Endodermal cell (in vitro differentiated cells): ENCODE measurements around the gene LYPD6. TPM values are rescaled to one million over a fixed set of nuclear protein-coding genes. Genes with fewer than 3 reads are reported as not detected.

Experiments used
- DNase-seq: peaks from one replicate; pipeline ENCODE4 v3.0.0-alpha.2; 2017
- H3K27ac ChIP-seq: 2 replicates; pipeline ENCODE4 v1.5.1; 2013; ENCODE audit warnings: mild to moderate bottlenecking, low read depth, low read length, moderate library complexity
- H3K27me3 ChIP-seq: 2 replicates; pipeline ENCODE4 v1.6.1; 2013; ENCODE audit warnings: mild to moderate bottlenecking, low read length, moderate library complexity; ENCODE audit not compliant: insufficient read depth, control insufficient read depth, poor library complexity, severe bottlenecking
- H3K36me3 ChIP-seq: 2 replicates; pipeline ENCODE4 v1.7.0; 2013; ENCODE audit warnings: mild to moderate bottlenecking, low read length, moderate library complexity; ENCODE audit not compliant: control insufficient read depth, insufficient read depth
- H3K4me1 ChIP-seq: one replicate; pipeline ENCODE4 v1.7.0; 2013; ENCODE audit warnings: low read length; ENCODE audit not compliant: control insufficient read depth, insufficient read depth
- H3K4me3 ChIP-seq: 2 replicates; pipeline ENCODE4 v1.5.1; 2013; ENCODE audit warnings: mild to moderate bottlenecking, low read length, moderate library complexity
- H3K9ac ChIP-seq: 2 replicates; pipeline ENCODE4 v1.6.1; 2013; ENCODE audit warnings: mild to moderate bottlenecking, low read length, moderate library complexity; ENCODE audit not compliant: poor library complexity, severe bottlenecking; ENCODE audit errors: extremely low read depth
- H3K9me3 ChIP-seq: 2 replicates; pipeline ENCODE4 v1.6.1; 2013; ENCODE audit warnings: mild to moderate bottlenecking, low read length, moderate library complexity; ENCODE audit not compliant: control insufficient read depth
- H3K27ac Mint-ChIP-seq: 2 replicates; pipeline ENCODE4 v1.8.0; 2020; ENCODE audit warnings: mixed read lengths
- H3K27me3 Mint-ChIP-seq: 2 replicates; pipeline ENCODE4 v1.8.0; 2021; ENCODE audit warnings: mild to moderate bottlenecking, mixed read lengths; ENCODE audit not compliant: insufficient read depth
- H3K36me3 Mint-ChIP-seq: 2 replicates; pipeline ENCODE4 v1.8.0; 2020; ENCODE audit warnings: low read depth, mixed read lengths
- H3K4me1 Mint-ChIP-seq: 2 replicates; pipeline ENCODE4 v1.8.0; 2020; ENCODE audit warnings: mixed read lengths
- H3K4me3 Mint-ChIP-seq: 2 replicates; pipeline ENCODE4 v1.8.0; 2020; ENCODE audit warnings: mild to moderate bottlenecking, moderate library complexity, mixed read lengths
- H3K9me3 Mint-ChIP-seq: 2 replicates; pipeline ENCODE4 v1.8.0; 2020; ENCODE audit warnings: mild to moderate bottlenecking, mixed read lengths
- WGBS, 2 experiments: methylation state at CpG; one replicate each; pipeline versions ENCODE4 v1.1.5 to v1.1.7; 2013; ENCODE audit warnings: missing lambda C conversion rate in 2 of 2, mixed read lengths in 1 of 2; ENCODE audit not compliant: insufficient coverage in 1 of 2, insufficient read length in 1 of 2; 5-methylcytosine and 5-hydroxymethylcytosine counted together
- total RNA-seq, 2 donors: library from RNA; stranded (reverse); fragmentation: NEBNext Ultra II Directional in 1 of 2; extraction: Animal tissue kit (Norgen Biotek cat#: 25700) in 1 of 2; gene quantifications; 2 replicates in 1 of 2; 3 replicates in 1 of 2; pipeline ENCODE4 v1.2.1, GENCODE V29; 2021
- TF ChIP-seq, protein P1 (sequence below): fragments of 200-600 bp; sonication (generic); conservative IDR thresholded peaks from 2 replicates; pipeline ENCODE4 v1.5.0; 2021; ENCODE audit warnings: antibody characterized with exemption, mild to moderate bottlenecking

The LYPD6 gene
- total RNA-seq, 2 donors from 2014 or later: 6.7 to 8.5 TPM

DNA sequence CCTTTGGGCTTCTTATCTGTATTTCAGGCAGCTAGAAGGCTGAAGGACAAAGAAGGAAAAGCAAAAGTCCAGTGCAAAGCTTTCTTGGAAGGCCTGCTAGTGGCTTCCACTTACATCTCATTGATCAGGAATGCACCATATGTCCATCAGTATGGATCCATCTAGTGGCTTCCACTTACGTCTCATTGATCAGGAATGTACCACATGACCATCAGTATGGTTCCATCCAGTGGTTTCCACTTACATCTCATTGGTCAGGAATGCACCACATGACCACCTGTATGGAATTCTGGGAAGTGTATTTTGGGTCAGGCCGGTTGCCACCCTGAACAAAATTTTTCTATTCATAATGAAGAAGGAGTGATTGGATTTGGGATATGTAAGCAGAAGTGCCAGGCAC is 70.6 kb downstream of the LYPD6 start:
- WGBS, 2 experiments: 86% methylated on average over 2 of the region's 2 CpGs; no CpG with 5 or more reads in 1 of the 2 experiments
- Histone ChIP-seq H3K27me3 (no peaks in the 10 kb centered on the region), H3K4me3 (no peak overlapping the region), H3K9ac (no peak overlapping the region), H3K4me1 (peaks cover 3% of the 10 kb centered on the region), H3K36me3 (no peaks in the 10 kb centered on the region), H3K9me3 (no peaks in the 10 kb centered on the region), H3K27ac (no peak overlapping the region)
- no peaks in the 10 kb centered on the region for H3K27me3 Mint-ChIP-seq
- TF ChIP-seq, protein P1, sequence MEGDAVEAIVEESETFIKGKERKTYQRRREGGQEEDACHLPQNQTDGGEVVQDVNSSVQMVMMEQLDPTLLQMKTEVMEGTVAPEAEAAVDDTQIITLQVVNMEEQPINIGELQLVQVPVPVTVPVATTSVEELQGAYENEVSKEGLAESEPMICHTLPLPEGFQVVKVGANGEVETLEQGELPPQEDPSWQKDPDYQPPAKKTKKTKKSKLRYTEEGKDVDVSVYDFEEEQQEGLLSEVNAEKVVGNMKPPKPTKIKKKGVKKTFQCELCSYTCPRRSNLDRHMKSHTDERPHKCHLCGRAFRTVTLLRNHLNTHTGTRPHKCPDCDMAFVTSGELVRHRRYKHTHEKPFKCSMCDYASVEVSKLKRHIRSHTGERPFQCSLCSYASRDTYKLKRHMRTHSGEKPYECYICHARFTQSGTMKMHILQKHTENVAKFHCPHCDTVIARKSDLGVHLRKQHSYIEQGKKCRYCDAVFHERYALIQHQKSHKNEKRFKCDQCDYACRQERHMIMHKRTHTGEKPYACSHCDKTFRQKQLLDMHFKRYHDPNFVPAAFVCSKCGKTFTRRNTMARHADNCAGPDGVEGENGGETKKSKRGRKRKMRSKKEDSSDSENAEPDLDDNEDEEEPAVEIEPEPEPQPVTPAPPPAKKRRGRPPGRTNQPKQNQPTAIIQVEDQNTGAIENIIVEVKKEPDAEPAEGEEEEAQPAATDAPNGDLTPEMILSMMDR: no peak
- DNase-seq: no peak
- no peak overlapping the region for H3K4me3 Mint-ChIP-seq
- H3K9me3 Mint-ChIP-seq: peaks cover 10% of the 10 kb centered on the region
- H3K36me3 Mint-ChIP-seq: peaks cover 12% of the 10 kb centered on the region
- peaks cover 11% of the 10 kb centered on the region for H3K4me1 Mint-ChIP-seq
- no peak overlapping the region for H3K27ac Mint-ChIP-seq

DNA sequence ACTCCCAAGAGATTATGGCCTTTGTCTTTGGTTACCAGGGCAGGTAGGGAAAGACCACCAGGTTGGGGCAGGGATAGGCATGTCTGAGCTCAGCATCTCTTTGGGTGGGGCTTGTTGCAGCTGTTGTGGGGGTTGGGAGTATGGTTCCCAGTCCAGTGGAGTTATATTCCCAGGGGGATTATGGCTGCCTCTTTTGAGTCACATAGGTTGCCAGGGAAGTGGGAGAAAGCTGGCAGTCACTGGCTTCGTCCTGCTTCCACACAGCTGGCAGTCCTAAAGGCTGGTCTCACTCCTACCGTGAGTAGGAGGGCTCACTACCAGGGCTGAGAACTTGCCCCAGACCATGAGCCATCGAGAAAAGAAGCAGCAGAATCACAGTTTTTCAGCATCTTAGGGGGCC is 79.1 kb downstream of the LYPD6 start:
- peaks cover 7% of the 10 kb centered on the region for H3K36me3 Mint-ChIP-seq
- WGBS, 2 experiments: 89 to 90% methylated on average over 3 of the region's 3 CpGs
- H3K9me3 ChIP-seq: no peaks in the 10 kb centered on the region
- peaks cover 7% of the 10 kb centered on the region for H3K27me3 Mint-ChIP-seq
- H3K36me3 ChIP-seq: no peaks in the 10 kb centered on the region
- no peak overlapping the region for H3K27ac ChIP-seq
- H3K4me1 Mint-ChIP-seq: peaks cover 8% of the 10 kb centered on the region
- H3K9me3 Mint-ChIP-seq: peaks cover 9% of the 10 kb centered on the region
- H3K4me1 ChIP-seq: no peaks in the 10 kb centered on the region
- H3K9ac ChIP-seq: no peak overlapping the region
- TF ChIP-seq, protein P1: no peak
- H3K27ac Mint-ChIP-seq: no peak overlapping the region
- DNase-seq: no peak
- no peak overlapping the region for H3K4me3 Mint-ChIP-seq
- H3K4me3 ChIP-seq: no peak overlapping the region
- H3K27me3 ChIP-seq: peaks cover 40% of the 10 kb centered on the region

DNA sequence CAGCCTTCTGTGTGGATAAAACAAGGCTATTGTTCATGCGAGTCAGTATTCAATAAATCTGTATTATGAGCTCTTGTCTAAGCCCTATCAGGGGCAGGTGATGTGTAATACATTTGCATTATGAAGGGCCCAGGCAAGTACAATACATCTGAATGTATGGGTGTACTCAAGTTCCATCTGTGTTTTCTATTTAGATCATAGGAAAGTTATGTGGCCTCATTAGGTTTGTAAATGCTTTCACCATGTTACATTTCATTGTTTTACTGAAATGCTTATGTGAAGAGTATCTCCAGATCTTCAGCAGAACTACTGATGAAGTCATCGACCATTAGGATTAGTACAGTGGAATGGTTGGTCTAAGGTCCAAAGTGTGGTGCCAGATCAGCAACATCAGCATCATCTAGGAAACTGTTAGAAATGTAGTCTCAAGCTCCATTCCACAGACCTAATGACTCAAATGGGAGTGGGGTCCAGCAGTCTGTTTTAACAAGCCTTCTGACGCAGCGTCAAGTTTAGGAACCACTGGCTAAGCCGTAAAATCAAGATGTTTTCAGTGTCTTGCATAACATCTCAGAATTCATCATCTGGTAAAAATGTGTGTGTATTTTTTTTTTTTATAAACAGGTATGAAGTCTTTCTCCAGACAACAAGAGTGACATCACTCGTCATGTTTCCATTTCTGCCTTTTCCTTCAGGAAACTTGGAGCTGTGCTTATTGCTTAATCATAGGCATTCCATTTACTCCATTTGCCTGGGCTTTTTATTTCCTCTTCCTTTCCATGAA is 80.5 kb downstream of the LYPD6 start:
- Histone ChIP-seq H3K9ac (no peak overlapping the region), H3K36me3 (no peaks in the 10 kb centered on the region), H3K9me3 (no peaks in the 10 kb centered on the region), H3K27ac (no peak overlapping the region), H3K4me3 (no peak overlapping the region), H3K4me1 (no peaks in the 10 kb centered on the region), H3K27me3 (peaks cover 54% of the 10 kb centered on the region)
- no peak for DNase-seq
- Mint-ChIP-seq H3K4me1 (peaks cover 8% of the 10 kb centered on the region), H3K27ac (no peak overlapping the region), H3K36me3 (peaks cover 7% of the 10 kb centered on the region), H3K27me3 (peaks cover 18% of the 10 kb centered on the region), H3K4me3 (no peak overlapping the region), H3K9me3 (peaks cover 9% of the 10 kb centered on the region)
- TF ChIP-seq, protein P1: no peak
- 88 to 100% methylated on average over 5 to 6 of the region's 6 CpGs for WGBS, 2 experiments
